ENCODE data around the gene MMP8. TPM values are rescaled to one million over a fixed set of nuclear protein-coding genes. Genes with fewer than 3 reads are reported as not detected.

Gene MMP8
- total and polyA plus RNA-seq, 2 donors from 2014 or later: 0.16 TPM; not detected in 1

DNA sequence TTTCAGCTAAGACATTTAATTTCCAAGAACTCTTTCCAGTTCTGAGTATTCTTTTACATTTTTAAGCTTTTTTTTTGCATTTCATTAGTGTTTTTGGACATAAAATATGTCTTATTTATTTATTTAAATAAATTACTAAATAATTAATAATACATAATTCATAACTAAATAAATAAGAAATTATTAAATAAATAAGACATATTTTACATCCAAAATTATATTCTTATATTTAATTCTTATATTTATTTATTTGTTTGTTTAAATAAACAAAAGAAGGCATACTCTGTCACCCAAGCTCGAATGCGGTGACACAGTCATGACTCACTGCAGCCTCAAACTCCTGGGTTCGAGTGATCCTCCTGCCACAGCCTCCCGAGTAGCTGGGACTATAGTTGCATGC, 16.1 kb downstream of the MMP8 start:
- Histone ChIP-seq H3K4me3 (ENCODE audit: low read length in 3 of 3) (no peak overlapping the region), H3K27me3 (ENCODE audit: control insufficient read depth, insufficient read depth, low read length) (no peaks in the 10 kb centered on the region), H3K9me3 (ENCODE audit: control insufficient read depth in 2 of 3, insufficient read depth in 1 of 3, low read length in 3 of 3) (no peaks in the 10 kb centered on the region), H3K4me1 (ENCODE audit: control insufficient read depth in 2 of 3, insufficient read depth in 2 of 3, low read depth in 1 of 3, low read length in 3 of 3) (no peaks in the 10 kb centered on the region), H3K27ac (ENCODE audit: low read depth in 2 of 2, low read length in 2 of 2) (no peak overlapping the region), H3K36me3 (ENCODE audit: control insufficient read depth in 2 of 3, insufficient read depth in 3 of 3, low read length in 3 of 3) (no peaks in the 10 kb centered on the region), H3K9ac (ENCODE audit: low read length in 3 of 3) (no peak overlapping the region)
- peak; percentile 93 for FAIRE-seq
- TF ChIP-seq CTCF (IDR thresholded peaks at IDR 0.05; ENCODE audit: borderline replicate concordance, extremely low read depth, insufficient read depth): no peak
- DNase-seq: no peak
- intact Hi-C loops (cut with DNase I): no loop called here

DNA sequence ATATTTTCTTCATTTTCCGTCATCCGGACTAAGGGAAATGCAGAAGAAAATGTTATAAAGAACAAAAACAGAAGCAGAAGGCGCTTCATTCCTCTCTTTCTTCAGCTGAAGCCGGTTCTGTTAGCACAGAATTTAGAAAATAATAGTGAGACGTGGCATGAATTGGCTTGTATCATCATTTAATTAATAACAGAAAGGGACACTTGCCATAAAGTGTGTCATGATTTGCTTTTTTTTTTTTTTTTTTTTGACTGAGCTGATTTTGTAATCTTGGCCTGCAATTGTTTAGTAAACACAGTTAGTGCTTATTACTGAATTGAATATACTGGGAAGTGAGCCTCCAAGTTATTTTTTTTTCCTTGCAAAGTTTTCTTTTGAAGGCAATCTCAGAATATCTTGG, 19.1 kb downstream of the MMP8 start, which contains the start of gene MMP27:
Gene MMP27 (minus strand): TSS at position 144 of the 400 bp plus-strand sequence. CDS start 55 bp downstream, at position 89.
- Histone ChIP-seq H3K9ac (ENCODE audit: low read length in 3 of 3) (no peak within 1 kb of the TSS), H3K27ac (ENCODE audit: low read depth in 2 of 2, low read length in 2 of 2) (no peak within 1 kb of the TSS), H3K9me3 (ENCODE audit: control insufficient read depth in 2 of 3, insufficient read depth in 1 of 3, low read length in 3 of 3) (no peaks in the 10 kb centered on the region), H3K36me3 (ENCODE audit: control insufficient read depth in 2 of 3, insufficient read depth in 3 of 3, low read length in 3 of 3) (no peaks in the 10 kb centered on the region), H3K27me3 (ENCODE audit: control insufficient read depth, insufficient read depth, low read length) (no peaks in the 10 kb centered on the region), H3K4me3 (ENCODE audit: low read length in 3 of 3) (no peak within 1 kb of the TSS), H3K4me1 (ENCODE audit: control insufficient read depth in 2 of 3, insufficient read depth in 2 of 3, low read depth in 1 of 3, low read length in 3 of 3) (no peaks in the 10 kb centered on the region)
- FAIRE-seq (no peak), DNase-seq (no peak)
- TF ChIP-seq CTCF (IDR thresholded peaks at IDR 0.05; ENCODE audit: borderline replicate concordance, extremely low read depth, insufficient read depth): no peak
- intact Hi-C loops (cut with DNase I): no loop called here

DNA sequence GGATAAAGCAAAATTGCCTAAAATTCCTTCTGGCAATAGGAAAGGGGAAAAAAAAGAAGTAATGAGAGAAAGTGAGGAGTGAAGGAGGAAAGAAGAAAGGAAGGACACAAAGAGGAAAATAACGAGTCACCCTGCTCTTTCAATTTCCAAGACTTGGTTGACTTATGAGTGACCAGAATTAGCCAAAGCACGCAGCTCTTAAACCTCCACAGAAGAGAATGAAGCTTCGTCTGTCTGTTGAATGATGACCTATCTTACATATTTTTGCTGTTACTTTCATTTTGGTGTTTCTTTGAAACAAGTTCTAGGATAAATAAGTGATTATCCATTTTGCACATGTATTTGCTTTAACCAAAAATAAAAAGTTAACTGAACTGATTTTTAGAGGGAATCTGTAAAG, 19.9 kb downstream of the MMP8 start:
- Histone ChIP-seq H3K27ac (ENCODE audit: low read depth in 2 of 2, low read length in 2 of 2) (no peak overlapping the region), H3K4me1 (ENCODE audit: control insufficient read depth in 2 of 3, insufficient read depth in 2 of 3, low read depth in 1 of 3, low read length in 3 of 3) (no peaks in the 10 kb centered on the region), H3K4me3 (ENCODE audit: low read length in 3 of 3) (no peak overlapping the region), H3K9ac (ENCODE audit: low read length in 3 of 3) (no peak overlapping the region), H3K27me3 (ENCODE audit: control insufficient read depth, insufficient read depth, low read length) (no peaks in the 10 kb centered on the region), H3K36me3 (ENCODE audit: control insufficient read depth in 2 of 3, insufficient read depth in 3 of 3, low read length in 3 of 3) (no peaks in the 10 kb centered on the region), H3K9me3 (ENCODE audit: control insufficient read depth in 2 of 3, insufficient read depth in 1 of 3, low read length in 3 of 3) (no peaks in the 10 kb centered on the region)
- no peak for TF ChIP-seq CTCF (IDR thresholded peaks at IDR 0.05; ENCODE audit: borderline replicate concordance, extremely low read depth, insufficient read depth)
- FAIRE-seq: no peak
- intact Hi-C loops (cut with DNase I): no loop called here
- DNase-seq: no peak
